GM19438 (cell line): ENCODE data around the gene CILP2.

Experiments used
- ATAC-seq: cut with Tn5 transposase; IDR thresholded peaks from one replicate; pipeline ENCODE4 v1.9.1; 2021; ENCODE audit warnings: low read depth; ENCODE audit not compliant: unreplicated experiment

The CILP2 gene

GRCh38 chr19:19527674-19528625 is 10.1 kb upstream of the CILP2 start:
- no peak for ATAC-seq

DNA sequence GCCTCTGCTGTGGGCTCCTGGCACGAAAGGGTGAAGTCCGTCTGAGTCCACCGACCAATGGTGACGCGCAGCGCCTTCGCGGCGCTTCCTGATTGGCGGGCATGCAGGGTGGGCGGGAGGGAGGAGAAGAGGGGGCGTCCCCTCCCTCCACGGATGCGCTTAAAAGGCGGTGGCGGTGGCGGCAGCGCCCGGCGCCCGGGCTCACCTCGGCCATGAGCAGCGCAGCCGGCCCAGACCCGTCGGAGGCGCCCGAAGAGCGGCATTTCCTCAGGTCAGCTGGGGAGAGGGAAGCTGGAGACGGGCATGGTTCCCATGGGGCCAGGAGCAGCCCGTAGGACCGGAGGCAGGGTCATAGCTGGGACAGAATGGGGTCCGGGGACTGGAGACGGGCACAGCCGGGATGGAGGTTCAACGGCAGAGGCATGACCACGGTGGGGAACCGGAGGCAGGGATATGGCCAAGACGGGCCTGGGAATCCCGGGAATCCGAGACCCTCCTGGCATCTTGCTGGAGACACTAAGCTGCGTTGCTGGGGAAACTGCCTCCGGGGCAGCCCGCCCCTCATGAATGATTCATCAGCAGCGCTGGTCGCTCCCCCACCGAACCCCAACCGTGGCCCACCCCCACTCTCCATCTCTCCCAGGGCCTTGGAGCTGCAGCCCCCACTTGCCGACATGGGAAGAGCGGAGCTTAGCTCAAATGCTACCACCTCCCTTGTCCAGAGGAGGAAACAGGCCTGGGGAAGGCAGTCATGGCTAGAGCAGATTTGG is 9.2 kb upstream of the CILP2 start, which contains the start of gene YJEFN3:
YJEFN3 (plus strand) TSS at position 191 of the 770 bp plus-strand sequence; CDS start at position 213, 22 bp downstream.
- no peak for ATAC-seq

DNA sequence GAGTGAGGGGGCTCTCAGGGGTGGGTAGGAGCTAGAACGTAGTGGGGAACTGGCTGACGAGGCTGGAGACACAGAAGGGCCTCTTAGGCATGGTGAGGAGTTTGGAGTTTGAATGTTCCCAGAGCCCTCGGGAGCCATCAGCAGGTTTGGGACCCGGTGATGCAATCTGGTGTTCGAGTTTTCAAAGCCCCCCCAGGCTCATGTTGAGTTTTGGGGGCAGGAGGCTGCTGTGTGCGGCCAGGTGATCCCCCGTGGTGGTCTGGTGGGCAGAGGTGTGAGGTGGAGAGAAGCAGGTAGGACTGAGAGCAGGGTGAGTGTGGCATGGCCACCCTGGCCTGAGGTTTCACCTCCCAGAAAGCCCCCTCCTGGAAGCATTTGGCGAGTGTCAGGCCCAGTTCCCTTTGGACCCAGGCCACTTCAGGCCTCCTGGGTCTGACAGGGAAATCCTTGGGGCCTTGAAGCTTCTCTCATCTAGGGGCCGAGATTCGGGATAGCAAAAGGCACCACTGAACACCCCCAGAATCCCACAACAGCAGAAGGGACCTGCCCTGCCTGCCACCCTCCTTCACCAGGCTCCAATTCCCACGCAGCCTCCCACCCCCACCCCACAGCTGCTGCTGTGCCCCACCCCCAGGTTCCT is 8.2 kb upstream of the CILP2 start:
- ATAC-seq, result no peak

- no peak for ATAC-seq
Observed at GRCh38 chr19:19530423-19530804, 7.7 kb upstream of the CILP2 start.

DNA sequence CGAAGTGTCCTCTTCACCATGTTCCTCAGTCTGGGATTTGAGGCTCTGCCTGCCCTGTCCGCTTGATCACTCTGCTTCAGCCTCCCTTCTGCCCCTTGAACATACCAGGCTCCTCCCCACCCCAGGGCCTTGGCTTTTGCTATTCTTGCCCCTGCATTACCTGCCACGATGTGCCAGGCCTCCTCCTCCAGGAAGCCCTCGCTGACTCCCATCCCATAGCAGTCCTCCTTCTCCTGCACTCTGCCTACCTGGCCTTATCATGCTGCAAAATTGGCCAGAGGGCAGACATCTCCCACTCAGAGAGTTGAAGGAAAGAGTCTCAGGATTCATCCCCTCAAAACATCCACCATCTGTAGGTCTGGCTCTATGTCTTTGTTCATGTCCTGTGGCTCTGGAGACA is 7.2 kb upstream of the CILP2 start:
- ATAC-seq, result no peak

GRCh38 chr19:19531951-19532805 is 5.9 kb upstream of the CILP2 start:
- ATAC-seq, result no peak

- ATAC-seq, result no peak
Observed at GRCh38 chr19:19532806-19533701, 5.0 kb upstream of the CILP2 start.

GRCh38 chr19:19533841-19534240 is 4.2 kb upstream of the CILP2 start:
- no peak for ATAC-seq

GRCh38 chr19:19534556-19535265 is 3.4 kb upstream of the CILP2 start:
- ATAC-seq, result no peak

DNA sequence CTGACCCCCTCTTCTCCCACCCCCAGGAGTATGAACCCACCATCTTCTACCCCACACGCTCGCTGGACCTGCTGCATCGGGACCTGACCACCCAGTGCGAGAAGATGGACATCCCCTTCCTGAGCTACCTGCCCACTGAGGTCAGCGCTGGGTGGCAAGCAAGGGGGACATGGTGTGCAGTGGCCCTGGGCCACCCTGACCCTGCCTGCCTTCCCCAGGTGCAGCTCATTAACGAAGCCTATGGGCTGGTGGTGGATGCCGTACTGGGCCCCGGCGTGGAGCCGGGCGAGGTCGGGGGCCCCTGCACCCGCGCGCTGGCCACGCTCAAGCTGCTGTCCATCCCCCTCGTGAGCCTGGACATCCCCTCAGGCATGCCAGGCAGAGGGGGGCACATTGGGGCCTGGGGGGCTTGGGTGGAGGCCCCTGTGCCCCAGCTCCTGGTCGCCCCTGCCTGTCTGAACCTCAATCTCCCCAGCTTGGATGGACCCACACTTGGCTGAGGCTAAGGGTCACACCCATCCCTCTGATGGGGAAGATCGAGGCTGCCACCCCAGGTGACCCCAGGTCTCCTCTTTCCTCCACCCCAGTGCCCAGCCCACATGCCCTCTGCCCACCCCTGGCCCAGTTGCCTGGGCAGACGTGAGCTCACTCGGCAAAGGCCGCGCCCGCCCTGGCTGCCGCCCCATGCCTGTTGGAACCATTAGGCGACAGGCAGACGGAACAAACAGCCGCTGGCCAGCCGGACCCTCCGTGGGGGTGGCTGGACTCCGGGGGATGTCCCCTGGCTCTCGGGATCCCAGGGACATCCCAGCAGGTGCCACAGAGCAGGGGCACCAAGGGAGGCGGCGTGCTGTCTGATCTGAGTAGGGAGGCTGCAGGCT is 2.5 kb upstream of the CILP2 start:
- no peak for ATAC-seq

DNA sequence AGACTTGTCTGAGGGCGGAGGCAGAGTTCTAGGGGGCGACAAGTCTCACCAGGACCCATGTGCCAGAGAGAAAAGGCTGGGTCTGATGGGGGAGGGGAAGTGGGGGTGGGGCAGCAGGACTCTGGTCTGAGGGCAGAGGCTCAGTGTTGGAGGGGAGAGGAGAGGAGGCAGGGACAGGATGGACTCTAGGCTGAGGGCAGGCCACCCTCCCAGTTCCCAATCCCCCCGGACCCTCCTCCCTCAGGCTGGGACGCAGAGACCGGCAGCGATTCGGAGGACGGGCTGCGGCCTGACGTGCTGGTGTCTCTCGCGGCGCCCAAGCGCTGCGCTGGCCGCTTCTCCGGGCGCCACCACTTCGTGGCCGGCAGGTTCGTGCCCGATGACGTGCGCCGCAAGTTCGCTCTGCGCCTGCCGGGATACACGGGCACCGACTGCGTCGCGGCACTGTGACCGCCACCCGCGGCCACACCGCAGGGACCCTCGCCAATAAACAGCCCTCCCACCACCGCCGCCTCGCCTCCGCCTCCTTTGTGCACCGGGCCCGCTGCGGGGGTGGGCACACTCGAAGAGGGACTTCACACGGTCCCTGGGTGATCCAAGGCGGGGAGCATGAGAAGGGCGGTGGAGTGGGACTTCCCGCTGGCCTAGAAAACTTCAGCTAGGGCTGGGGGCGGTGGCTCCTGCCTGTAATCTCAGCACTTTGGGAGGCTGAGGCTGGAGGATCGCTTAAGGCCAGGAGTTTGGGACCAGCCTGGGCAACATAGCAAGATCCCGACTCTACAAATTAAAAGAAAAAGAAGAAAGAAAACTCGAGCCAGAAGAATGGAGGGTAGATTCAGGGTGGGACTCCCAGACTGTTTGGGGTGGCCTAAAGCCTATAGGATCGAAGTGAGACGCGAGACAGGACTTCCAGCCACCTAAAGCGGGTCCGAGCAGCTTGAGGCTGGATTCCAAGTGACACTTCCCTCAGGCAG is 703 bp upstream of the CILP2 start:
- ATAC-seq, result no peak

GRCh38 chr19:19538785-19539166 is 711 bp downstream of the CILP2 start:
- no peak for ATAC-seq

DNA sequence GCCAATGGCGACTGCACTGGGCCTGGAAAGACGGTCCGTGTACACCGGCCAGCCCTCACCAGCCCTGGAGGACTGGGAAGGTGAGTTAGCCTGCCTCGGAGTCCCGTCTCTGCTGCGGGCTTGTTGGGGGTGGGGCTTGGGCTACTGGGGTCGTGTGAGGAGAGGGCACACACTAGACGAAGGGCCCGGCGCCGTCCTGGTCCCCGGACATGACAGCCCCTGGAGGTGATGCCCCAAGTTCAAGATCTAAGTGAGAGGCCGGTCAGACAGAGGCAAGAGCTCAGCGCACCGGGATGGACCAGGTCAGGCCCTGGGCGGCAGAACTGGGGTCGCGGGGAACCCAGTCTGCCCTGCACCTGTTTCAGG is 1.6 kb downstream of the CILP2 start:
- no peak for ATAC-seq

DNA sequence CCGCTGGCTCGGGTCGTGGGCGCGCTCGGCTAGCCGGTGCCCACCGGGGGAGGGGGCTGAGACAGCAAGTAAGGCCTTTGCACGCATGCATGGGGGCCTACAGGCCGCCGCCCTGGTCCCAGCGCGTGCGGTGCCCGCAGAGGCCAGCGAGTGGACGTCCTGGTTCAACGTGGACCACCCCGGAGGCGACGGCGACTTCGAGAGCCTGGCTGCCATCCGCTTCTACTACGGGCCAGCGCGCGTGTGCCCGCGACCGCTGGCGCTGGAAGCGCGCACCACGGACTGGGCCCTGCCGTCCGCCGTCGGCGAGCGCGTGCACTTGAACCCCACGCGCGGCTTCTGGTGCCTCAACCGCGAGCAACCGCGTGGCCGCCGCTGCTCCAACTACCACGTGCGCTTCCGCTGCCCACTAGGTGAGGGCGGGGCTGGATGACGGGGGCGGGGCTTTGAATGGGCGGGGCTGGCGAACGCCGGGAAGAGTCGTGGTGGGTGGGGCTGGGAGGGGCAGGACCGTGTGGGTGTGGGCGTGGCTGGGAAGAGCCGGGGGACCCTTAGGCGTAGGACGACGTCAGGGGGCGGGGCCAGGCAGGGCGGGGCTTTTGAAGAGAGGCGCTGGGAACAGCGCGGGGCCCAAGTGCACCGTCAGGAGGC is 2.1 kb downstream of the CILP2 start:
- ATAC-seq, result no peak

- peak; percentile 80 for ATAC-seq
Observed at GRCh38 chr19:19540715-19541515, 2.9 kb downstream of the CILP2 start.
